ENCODE measurements around the gene FBXO2.

DNA sequence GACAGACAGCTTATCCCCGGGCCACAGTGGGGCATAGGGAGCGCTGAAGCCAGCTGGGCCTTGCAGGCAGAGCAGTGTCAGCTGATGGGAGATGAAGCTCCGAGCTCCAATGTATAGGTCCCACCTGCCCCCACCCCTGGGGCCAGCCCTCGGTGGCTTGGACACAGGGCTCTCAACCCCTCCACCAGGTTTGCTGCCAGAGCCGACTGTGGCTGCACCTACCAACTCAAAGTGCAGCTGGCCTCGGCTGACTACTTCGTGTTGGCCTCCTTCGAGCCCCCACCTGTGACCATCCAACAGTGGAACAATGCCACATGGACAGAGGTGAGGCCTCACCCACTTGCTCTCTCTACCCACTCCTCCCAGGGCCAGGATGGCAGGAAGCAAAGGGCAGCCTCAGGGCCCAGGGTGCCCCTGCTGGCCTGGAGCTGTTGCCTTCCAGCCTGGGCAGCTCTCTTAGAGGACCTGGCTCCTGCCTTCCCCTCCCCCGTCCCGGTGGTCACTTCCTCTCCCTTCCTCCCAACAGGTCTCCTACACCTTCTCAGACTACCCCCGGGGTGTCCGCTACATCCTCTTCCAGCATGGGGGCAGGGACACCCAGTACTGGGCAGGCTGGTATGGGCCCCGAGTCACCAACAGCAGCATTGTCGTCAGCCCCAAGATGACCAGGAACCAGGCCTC is 19.0 kb upstream of the FBXO2 start:
- TF ChIP-seq, protein P1, sequence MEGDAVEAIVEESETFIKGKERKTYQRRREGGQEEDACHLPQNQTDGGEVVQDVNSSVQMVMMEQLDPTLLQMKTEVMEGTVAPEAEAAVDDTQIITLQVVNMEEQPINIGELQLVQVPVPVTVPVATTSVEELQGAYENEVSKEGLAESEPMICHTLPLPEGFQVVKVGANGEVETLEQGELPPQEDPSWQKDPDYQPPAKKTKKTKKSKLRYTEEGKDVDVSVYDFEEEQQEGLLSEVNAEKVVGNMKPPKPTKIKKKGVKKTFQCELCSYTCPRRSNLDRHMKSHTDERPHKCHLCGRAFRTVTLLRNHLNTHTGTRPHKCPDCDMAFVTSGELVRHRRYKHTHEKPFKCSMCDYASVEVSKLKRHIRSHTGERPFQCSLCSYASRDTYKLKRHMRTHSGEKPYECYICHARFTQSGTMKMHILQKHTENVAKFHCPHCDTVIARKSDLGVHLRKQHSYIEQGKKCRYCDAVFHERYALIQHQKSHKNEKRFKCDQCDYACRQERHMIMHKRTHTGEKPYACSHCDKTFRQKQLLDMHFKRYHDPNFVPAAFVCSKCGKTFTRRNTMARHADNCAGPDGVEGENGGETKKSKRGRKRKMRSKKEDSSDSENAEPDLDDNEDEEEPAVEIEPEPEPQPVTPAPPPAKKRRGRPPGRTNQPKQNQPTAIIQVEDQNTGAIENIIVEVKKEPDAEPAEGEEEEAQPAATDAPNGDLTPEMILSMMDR (IDR thresholded peaks at IDR 0.05) = no peak
- no peak for TF ChIP-seq POLR2A (IDR thresholded peaks at IDR 0.05)

Data from heart left ventricle (tissue), 13 donors.